NCI-H510A treated with DMSO at 0.1 percent for 48 hours (cell line): ENCODE measurements around the gene GREB1.

Experiments
- DNase-seq: peaks from one replicate; lab custom pipeline; 2025; lab: John Stamatoyannopoulos, UW

Gene GREB1

DNA sequence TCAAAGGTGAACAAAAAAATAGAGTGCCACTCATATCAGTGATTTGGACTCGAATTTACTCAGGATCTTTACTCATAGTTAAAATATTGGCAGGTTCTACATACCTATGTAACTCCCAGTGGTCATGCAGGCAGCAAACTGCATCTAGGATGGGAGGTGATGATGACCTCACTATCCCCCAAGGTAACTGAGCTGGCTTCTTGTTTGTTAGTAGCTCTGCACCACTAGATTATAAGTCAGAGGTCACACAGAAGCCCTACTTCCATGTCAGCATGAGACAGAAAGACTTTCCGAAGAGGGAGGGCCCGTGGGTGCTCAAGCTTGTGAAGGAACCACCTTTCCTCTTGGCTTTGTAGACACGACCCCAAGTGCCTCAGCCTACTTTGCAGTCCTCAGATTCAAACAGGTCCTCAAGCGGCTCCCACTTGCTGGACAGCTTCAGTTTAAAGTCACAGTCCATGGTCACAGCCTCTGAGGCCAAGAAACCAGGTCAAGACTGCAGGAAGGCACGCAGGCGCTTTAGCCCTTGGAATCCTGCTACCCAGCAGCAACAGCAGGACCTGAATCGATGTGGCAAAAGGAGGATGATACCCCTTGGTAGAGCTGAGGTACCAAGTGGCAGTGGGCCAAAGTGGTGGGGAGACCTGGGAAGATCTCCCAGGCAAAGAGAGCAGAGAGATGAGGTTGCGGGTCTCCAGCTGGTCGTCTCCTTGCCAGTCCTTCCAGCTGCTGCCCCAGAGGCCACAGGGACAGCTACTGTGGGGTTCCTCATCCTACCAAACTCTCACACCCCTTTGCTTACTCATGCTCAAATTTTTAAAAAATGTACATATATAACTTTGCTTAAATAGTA, 131.9 kb downstream of the GREB1 start:
- DNase-seq: no peak

DNA sequence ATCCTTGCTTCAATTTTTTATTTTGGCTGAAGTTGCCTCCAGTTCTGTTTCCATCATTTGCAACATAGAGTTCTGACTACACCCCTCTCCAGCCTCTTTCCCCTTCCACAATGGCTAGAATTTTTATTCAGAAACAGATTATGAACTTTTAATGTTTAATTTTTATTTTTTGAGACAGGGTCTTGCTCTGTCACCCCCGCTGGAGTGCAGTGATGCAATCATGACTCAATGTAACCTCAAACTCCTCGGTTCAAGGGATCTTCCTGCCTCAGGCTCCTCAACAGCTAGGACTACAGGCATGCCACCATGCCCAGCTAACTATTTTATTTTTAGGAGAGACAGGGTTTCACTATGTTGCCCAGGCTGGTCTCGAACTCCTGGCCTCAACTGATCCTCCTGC, 133.3 kb downstream of the GREB1 start:
- DNase-seq: no peak

DNA sequence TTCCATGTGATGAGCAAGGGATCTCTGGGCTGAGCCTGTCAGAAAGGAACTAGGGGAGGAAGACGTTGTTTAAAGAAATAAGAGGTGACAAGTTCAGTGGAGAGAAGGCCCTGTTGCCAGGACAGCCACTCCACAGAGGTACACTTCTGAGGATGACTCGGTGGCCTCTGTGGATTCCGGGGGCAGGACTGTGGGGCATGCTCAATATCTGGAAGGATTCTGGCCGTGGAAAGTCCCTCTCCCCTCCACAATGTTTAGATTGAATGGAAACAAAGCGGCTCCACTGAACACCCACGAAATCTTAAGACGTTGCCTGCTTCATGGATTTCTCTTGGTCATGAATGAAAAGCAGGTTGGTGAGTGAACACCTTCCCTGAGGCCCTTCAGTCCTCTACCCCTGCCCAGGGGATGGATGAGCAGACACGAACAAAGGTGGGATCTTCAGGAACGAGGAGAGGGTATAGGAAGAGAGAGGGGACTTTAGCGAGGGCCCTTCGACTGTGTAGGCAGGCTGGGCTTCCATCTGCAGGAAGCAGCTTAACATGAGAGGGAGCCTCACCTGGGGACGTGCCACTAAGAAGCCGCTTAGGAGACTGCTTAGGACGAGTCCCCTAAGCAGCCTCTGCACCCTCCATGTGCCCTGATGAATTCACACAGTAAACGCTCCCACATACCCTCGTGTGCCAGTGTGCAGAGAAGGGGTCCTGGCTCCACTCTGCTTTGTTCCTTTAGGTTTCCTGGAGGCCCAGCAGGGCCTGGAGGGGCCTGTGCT, 134.2 kb downstream of the GREB1 start:
- no peak for DNase-seq

DNA sequence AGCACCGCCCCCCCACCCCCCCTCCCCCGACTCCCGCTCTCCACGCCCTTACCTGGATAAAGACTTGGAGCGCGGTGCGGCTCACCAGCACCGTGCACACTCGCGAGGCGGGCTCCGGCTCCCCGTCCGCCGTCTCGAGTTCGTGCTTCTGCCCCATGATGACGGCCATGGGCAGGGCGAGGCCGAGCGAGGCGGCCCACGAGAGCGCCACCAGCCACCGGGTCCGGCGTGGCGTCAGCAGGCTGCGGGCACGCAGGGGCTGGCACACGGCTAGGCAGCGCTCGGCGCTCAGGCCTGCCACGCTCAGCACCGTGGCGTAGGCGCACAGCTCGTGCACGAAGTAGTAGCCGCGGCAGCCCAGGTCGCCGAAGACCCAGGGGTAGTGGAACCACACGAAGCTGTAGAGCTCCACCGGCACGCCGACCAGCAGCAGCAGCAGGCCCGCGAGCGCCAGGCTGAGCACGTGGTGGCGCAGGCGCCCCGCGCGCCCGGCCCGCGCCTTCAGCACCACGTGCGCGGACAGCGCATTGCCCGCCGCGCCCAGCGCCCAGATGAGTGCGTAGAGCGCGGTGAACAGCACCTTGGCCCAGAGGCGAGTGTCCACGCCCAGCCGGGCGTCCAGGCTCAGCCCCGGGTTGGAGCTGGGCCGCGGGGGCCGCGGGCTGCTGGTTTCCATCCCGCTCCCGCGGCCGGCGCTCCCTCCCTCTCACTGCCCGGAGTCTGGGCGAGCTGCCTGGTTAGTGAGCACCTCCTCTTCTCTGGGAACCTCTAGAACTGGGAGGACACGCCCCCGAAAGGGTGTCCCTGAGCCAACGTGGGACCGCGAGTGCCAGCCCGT, 135.8 kb downstream of the GREB1 start, which contains the start of gene NTSR2:
Gene NTSR2 (minus strand): TSS at position 742 of the 838 bp plus-strand sequence. CDS start 66 bp downstream, at position 676.
- no peak for DNase-seq

DNA sequence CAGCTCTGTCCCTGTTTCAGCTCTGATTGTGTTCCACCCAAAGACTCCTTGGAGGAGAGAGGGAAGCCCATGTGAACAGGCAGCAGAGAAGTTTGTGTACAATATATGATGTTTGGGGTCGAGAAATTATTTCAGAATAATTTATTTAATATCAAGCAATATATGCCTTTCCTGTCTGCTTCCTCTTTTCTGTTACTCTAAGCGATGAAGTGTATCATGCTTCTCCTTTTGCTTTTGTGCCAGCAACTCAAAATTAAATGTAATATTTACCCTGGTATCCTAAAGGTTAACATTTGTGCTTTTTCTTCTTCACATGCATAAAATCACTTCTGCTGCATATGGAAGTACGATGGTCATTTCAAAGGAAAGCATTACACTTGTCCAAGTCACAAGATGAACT, 138.6 kb downstream of the GREB1 start:
- no peak for DNase-seq

DNA sequence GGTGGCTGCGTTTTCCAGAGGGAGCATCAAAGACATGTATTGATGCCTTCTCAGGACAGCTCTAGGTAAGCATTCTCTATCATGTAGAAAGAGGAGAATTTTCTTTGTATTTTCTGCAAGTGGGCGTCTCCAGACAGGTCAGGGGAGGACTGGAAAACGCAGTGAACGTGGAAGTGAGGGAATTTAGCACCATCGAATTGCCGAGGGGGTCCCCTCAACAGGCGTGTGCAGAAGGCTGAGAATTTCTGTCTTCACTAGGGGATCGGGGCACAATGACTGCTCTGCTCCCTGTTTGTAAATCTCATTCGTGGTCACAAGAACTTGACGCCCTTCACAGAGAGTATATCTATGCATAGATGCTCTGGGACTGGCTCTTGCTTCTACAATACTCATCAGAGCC, 141.1 kb downstream of the GREB1 start:
- DNase-seq: no peak

DNA sequence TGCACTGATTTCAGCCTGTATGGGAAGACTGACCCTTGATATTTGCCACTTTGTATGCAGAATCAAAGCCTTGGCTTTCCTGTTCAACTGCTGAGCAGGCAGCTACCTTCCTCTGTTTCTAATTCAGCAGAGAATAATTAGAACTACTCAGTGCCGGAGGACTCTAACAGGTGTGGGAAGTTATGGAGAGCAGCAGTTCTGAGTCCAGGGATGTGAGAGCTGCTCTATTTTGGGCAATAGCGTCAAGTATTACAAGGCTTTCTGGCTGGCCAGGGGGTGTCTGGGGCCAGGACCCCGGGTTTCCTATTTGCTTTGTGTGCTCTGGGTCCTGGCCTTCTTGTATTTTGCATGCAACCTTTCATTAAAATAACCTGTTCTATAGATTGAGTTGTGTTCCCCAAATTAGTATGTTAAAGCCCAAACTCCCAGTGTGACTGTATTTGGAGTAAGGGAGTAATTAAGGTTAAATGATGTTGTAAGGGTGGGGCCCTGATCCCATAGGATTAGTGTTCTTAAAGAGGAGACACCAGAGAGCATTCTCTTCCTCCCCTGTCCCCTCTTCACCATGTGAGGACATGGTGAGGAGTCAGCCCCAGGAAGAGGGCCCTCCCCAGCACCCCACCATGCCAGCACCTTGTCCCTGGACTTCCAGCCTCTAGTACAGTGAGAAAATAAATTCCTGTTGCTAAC, 141.7 kb downstream of the GREB1 start:
- no peak for DNase-seq

DNA sequence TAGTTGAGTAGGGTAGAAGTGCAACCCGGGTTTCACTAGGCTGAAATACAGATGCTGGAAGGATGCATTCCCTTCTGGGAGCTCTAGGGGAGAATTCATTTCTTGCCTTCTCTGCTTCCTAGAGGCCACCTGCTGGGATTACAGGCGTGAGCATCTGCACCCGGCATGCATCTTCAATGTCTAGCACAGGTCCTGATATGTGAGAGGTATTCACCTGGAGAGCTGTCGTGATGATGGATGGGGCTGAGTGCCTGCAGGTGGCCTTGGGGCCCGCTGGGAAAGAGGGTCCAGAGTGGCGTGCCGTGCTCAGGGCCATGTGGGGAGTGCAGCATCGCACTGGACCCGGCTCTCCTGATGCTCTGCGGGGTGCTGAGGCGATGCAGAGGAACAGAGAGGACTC, 142.8 kb downstream of the GREB1 start:
- peak; percentile 87 for DNase-seq

DNA sequence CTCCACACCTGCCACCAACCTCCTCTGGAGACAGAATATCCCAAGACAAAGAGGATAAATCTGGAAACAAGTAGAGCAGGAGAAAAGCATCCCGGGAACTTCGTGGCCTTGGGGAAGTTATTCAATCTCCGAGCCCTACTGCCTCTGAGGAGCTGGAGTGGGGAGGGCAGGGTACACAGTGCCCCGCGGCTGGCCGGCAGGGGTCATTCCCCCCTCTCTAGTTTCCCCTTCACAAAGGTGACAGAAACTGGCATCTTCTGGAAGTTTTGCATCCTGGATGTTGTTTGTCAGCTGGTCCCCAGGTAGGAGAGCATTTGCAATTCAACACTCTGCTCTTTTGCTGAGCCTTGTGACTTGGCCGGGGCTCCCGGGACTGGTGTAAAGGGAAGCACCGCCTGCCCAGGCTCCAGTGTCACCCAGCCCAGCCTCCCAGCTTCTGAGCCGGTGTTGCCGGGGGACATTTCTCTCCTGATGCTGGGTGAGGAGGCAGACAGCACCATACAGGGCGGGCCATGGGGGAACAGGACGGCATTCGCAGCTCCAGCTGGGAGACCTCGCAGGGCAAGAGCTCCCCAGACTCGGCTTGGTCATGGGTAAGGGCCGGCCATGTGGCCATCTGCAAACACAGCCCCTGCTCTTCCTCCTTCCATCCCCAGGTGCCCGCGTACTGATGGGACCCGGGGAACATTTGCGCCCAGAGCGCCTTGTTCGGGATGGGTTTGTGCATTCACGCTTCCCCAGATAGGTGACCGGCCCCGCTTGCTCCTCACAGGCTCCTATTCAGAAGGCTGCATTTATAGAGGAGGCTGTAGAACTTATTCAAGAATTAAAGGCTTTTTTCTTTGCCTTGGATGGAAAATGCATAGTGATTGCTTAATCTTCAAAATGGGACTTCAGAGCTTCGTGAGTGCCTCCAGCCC, 143.6 kb downstream of the GREB1 start:
- DNase-seq: peak; percentile 41

DNA sequence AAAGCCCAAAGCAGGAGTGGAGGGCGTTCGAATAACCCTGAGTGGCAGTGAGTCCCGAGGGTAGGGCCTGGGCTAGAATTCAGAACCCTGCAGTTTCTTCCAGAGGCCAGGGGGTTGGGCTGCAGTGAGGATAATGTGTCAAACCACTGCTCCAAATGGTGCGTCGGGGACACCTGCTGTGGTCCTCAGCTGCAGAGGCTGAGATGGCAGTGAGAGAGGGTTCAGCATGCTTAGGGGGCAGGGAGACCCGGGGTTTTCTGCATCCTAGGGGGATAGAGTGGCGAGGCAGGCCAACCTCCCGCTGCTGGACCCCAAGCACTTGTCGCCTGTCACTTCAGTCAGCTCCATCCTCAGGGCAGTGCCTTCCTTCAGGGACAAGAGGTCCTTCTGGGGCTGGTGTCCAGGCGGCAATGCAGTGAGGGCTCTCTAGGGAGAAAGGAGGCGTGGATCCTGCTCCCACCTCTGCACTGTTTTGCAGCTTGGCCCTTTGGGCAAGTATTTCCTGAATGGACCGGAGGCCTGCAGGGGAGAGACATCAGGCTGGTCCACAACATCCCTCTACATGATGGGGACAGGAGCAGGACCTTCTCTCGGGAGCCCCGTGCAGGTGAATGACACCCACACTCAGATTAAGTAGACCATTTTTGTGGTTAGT, 144.6 kb downstream of the GREB1 start:
- peak; percentile 21 for DNase-seq

DNA sequence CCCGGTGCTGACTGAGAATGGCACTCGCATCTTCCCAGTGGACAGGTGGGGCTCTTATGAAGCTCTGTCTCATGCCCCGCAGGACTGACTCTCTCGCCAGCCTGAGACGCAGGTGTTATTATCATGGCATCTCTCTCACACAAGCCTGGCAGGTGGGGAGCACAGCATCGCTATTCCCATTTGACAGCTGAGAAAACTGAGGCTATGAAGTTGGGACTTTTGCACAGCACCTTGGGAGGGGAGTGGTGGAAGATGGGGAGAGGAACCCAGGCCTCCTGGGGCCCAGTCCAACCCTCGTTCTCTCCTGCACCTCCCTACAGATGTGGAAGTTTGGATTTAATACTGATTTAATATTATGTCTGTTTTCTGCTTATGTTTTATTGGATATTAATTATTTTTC, 145.2 kb downstream of the GREB1 start:
- DNase-seq: no peak

DNA sequence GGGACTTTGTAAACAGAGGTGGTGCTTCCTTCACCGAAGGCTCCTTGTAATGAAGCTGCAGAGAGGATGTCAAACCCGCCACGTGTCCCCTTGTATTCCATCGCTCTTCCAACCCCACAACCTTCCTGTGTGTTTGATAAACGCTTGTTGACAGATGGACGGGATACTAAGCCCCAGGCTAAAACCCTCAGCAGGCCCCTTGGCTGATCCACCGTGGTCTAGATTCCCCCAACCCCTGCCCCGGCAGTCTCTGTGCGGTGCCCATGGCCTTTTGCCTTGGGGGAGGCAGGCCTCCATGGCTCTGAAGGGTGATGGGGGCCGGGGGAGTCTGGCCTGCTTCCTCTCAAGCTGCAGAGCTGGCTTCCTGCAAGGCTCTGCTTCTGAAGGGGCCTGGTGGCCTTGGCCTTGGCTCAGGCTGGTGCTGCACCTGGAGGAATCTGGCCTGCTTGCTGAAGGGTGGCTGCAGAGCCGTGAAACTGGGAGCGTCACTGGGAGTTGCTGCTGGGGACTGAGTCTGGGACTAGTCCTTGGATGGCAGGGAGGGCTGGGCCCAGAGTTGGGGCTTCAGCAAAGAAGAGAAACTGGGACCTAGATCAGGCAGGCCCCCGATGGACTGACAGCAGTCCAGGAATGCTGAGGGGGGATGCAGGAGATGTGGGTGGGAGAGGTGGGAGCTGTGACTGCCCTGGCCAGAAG, 145.8 kb downstream of the GREB1 start:
- DNase-seq: no peak

DNA sequence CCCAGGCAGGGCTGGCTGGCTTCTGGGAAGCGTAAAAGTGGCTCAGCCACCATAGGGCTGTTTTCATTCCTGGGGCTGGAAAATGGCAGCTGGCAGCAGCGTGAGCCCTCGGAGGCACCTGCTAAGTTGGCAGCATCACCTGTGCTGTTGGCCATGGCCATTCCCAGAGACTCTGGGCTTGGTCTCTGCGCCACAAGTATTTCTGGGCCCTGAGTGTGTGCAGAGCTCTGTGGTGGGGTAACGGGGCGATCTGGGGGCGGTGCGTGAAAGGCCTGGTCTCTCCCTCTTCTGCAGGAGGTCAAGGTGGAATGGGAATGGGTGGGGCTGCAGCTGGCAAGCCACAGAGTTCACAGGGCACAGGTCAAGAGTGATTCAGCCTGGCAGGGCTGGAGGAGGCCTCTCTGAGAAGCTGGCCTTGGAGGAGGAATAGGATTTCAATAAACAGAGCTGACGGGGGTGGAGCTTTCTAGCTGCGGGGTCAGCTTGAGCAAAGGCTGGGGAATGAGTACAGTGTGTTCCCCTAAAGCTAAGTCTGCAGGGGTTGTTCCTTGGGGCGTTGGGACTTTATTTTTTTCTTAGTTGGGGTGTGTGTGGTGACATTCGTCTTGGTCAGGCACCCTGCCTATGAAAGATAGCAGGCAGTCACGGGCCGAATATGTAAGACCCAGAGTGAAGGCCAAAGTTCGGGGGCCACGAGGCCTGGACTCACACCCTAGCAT, 146.5 kb downstream of the GREB1 start:
- DNase-seq: peak; percentile 47

DNA sequence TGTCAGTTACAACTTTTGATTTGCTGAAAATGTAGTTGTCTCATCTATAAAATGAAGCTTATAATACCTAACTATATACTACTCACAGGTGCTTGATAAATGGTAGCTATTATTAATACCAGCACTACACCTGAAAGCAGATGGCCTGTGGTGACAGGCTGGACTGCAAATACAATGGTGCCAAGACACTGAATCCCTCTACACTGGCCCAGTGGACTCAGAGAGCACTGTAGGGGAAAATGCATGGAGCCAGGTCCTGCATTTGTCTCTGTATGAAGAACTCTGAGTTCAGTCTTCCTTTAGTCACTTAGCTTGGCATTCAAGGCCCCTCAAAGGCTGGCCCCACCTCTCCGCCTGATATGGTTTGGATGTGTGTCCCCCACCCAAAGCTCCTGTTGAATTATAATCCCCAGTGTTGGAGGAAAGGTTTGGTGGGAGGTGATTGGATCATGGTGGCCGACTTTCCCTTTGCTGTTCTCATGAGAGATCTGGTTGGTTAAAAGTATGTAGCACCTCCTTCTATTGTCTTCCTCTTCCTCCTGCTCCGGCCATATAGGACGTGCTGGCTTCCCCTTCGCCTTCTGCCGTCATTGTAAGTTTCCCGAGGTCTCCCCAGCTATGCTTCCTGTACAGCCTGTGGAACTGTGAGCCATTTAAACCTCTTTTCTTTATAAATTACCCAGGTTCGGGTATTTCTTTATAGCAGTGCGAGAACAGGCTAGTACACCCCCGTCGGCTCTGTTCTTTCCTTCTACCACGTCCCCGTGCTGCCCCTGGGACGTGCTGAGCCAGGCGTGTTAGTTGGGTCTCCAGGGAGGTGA, 147.3 kb downstream of the GREB1 start:
- DNase-seq: peak; percentile 43

DNA sequence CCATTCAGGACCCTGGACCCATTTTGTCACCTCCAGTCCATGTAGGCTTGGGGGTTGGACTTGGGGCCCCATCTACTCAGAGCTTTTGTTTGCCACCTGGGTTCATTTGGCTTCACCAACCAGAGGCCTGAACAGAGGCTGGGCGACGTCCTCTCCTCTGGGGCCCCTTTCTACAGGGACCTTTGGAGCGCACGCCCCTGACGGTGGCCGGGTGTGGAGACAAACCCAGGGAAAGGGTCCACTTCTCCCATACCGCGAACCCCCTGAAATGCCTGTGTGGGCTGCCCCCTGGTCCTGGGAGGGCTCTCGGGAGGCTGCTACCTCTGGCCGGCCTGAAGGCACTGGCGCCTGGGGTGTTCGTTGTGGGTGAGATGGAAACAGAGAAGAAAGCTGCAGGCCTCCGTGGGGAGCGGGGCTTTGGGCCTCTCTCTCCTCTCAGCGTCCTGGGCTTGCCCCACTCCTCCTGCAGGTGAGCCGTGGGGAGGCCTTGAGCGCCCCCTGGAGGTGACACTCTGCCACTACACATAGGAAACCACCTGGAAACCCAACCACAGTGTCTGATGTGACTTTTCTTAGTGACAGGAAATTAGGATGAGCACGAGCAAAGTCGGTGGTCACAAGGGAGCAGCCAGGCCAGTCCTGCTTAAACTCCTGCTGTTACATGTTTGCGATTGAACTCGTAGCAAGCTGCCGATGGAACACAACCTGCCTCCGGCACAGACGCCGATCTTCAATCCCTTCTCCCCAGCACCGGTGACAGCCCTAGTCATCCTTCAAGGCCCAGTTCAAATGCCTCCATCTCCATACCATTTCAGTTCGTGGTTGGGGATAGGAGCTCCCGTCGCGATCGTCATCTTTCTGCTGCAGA, 148.1 kb downstream of the GREB1 start:
- DNase-seq: peak; percentile 83

DNA sequence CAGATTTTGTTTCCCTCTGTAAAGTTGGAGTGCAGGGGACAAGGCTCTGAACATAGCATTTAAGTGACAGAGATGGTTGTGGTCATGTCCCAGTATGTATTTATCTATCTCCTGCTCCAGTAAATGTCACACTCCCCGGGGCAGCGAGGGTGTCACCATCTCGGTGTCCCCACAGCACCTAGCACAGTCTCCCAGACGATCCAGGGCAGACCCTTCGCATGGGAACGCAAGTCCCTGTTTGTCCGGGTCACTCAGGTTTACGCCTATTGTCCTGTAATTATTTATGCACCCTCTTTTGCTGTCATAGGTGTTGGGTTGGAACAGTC, 148.7 kb downstream of the GREB1 start:
- DNase-seq: no peak

DNA sequence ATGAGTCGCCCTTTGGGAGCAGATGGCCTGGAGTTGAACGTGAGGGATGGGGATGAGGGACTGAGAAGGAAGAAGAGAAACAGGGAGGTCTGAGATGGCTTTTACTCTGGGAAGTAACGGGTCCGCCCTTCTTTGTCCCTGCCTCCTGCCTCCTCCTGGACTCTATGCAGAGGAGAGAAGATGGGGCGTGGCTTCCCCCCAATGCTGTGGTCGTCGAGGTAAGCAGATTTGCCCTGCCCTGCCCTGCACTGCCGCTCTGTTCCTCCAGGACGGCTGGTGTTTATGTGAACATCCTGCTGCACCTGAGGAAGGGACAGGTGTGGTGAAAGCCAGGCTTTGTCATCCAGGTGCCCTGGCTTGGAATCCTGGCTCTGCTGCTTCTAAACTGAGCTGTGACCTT, 149.6 kb downstream of the GREB1 start:
- peak; percentile 81 for DNase-seq
